Adipose tissue (tissue), 3 donors: ENCODE measurements around the gene WDR74. TPM values are rescaled to one million over a fixed set of nuclear protein-coding genes. Genes with fewer than 3 reads are reported as not detected.
"Not testable (repeated sequence)": the region's sequence is repeated elsewhere in the genome, so short reads cannot be mapped to it uniquely, and the experiment has no call there.

Experiments used
- H3K27ac ChIP-seq: one replicate; pipeline ENCODE4 v1.5.1; 2013; ENCODE audit warnings: low read depth, low read length
- WGBS, 3 donors: extraction: QIAGEN DNeasy Blood & Tissue Kit; methylation state at CpG; one replicate each; pipeline ENCODE4 v1.1.7; 2013; 5-methylcytosine and 5-hydroxymethylcytosine counted together
- polyA plus RNA-seq, 3 donors: library from polyadenylated mRNA; stranded (reverse); fragments of 200-250 nt; gene quantifications; one replicate each; pipeline ENCODE4 v1.2.3, GENCODE V29; 2013
- donor health status: healthy with polysubstance abuse.
- donor health status: Bipolar disorder and iron deficiency.
- donor health status: healthy.

Gene WDR74
- polyA plus RNA-seq, 3 donors, result 21.3 to 52.5 (median 37.5) TPM

DNA sequence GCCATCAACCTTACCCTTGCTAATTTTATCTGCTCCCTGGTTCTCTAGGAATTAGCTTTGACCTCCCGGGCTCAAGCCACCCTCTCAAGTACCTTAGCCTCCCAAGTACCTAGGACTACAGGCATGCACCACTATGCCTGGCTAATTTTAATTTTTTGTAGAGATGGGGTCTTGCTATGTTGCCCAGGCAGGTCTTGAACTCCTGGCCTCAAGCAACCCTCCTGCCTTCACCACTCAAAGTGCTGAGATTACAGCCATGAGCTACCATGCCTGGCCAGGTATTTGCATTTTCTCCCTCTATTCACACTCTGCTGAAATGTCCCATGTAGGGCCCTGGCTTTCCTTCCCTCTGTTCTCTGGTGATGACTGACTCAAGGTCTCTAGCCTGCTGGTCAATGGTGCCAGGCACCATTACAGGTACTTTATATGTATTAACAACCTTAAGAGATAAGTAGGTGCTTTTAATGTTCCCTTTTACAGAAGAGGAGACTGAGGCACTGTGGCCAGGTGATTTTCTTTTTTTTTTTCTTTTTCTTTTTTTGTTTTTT lies 8.5 kb upstream of the WDR74 start:
- 89 to 94% (median 92%) methylated on average over 1 of the region's 1 CpG for WGBS, 3 donors
- H3K27ac ChIP-seq, result no peak overlapping the region

DNA sequence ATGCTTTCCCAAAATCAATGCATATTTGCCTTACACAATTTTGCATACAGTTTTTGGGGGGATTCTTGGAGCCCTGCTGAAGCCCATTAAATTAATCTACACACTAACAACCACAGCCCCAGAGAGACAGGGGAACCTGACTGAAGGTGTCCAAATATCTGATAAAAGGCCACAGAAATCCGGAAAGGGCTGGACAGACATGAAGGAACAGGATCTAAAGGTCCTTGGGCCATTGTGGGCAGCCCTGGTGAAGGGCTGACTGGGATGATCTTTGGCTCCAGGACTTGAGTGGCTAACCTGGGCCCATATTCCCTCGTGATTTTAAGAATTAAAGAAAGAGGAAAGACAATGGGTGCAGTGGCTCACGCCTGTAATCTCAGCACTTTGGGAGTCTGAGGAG lies 6.8 kb upstream of the WDR74 start:
- no peak overlapping the region for H3K27ac ChIP-seq
- WGBS, 3 donors, result 89 to 92% (median 89%) methylated on average over 3 of the region's 3 CpGs

DNA sequence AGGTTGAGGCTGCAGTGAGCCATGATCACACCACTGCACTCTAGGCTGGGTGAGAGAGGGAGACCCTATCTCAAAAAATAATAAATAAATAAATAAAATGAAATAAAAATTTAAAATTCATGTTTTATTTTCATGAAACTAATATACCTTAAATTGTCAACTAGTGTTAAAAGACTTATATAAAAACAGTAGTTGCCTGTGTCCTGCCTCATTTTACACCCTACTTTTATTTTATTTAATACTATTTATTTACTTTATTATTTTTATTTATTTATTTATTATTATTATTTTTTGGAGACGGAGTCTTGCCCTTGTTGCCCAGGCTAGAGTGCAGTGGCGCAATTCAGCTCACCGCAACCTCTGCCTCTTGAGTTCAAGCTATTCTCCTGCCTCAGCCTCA lies 4.8 kb upstream of the WDR74 start:
- H3K27ac ChIP-seq, result no peak overlapping the region
- WGBS, 3 donors, result 94 to 97% (median 97%) methylated on average over 3 of the region's 3 CpGs

DNA sequence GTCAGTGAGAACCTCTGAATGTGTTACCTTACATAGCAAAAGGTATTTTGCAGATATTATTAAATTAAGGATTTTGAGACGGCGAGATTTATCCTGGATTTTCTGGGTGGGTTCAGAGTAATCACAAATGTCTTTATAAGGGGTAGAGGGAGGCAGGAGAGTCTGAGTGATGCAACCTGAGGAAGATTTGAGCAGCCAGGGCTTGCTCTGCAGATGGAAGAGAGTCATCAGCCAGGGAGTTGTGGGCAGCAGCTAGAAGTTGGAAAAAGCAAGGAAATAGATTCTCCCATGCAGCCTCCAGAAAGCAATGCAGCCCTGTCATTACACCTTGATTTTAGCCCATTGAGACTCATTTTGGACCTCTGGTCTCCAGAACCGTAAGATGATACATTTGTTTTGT lies 4.1 kb upstream of the WDR74 start:
- H3K27ac ChIP-seq, result no peak overlapping the region
- WGBS, 3 donors, result 97 to 98% (median 97%) methylated on average over 3 of the region's 3 CpGs

DNA sequence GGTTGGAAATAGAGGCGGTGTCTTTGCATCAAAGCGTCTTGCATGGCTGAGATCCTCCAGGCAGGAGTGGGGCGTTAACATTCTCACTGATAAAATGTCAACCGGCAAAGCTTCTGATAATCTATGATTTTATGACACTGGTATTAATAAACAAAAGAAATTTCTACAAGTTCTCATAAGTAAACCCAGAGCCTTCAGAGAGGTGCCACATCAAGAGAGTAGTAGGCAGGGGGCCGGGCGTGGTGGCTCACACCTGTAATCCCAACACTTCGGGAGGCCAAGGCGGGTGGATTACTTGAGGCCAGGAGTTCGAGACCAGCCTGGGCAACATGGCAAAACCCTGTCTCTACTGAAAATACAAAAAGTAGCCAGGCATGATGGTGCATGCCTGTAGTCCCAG lies 3.5 kb upstream of the WDR74 start:
- not testable (repeated sequence) for H3K27ac ChIP-seq
- 87 to 88% (median 88%) methylated on average over 9 of the region's 9 CpGs for WGBS, 3 donors

DNA sequence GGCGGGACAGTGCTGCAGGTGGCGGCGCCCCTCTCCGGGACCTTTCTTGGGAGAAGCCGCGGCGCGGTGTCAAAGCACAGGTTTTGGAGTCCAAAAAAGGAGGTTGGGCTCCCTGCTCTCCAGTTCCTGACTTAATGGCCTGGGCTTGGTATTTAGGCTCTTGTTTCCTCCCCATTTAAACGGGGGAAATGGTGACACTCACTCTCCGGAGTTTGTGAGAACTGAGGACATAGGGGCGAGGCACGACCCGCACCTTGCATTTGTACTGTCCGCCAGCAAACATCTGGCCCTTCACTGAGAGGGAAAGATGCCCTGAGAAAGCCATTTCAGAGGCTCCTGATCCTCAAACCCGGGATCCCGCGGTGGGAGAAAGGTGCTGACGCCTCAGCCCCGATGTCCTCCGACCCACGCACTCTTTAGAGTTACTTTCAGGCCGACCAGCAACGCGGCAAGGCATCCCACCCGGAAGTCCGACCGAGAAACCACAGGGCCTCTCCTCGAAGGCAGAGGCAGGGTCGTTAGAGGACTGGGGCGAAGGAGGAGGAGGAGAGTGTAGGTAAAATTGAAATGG lies 2.9 kb upstream of the WDR74 start:
- WGBS, 3 donors, result 6 to 13% (median 7%) methylated on average over 30 of the region's 30 CpGs
- H3K27ac ChIP-seq, result peak overlapping the region; percentile 70

DNA sequence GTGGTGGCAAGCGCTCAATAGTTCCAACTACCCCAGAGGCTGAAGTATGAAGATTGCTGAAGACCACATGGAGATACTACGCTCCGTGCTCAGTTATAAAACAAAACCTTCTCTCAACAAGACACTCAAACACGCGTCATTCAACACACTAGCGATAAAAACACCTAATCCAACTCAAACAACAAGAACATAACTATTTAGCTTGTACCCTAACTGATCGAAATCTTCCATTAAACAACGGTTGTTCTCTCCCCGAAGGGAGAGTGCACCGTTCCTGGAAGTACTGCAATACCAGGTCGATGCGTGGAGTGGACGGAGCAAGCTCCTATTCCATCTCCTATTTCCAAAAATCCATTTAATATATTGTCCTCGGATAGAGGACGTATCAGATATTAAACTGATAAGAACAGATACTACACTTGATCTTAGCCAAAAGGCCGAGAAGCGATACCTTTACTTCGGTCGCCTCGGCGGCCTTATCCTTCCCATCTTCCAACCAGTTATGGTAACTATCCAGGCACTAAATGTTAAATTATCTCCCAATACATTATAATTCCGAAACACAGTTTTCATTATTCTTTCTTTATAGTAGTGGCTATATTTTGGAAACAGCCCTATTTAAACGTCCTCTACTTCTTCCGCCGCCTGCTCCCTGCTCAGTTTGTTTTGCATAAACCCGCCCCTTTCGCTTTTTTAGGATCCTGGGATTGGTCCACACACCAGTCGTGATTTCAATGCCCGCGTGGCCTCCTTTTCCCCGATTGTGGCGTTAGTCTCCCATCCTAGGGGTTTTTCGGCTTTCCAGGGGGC lies 2.2 kb upstream of the WDR74 start:
- WGBS, 3 donors, result 0 to 1% (median 0%) methylated on average over 33 of the region's 33 CpGs
- peak overlapping the region; percentile 72 for H3K27ac ChIP-seq

DNA sequence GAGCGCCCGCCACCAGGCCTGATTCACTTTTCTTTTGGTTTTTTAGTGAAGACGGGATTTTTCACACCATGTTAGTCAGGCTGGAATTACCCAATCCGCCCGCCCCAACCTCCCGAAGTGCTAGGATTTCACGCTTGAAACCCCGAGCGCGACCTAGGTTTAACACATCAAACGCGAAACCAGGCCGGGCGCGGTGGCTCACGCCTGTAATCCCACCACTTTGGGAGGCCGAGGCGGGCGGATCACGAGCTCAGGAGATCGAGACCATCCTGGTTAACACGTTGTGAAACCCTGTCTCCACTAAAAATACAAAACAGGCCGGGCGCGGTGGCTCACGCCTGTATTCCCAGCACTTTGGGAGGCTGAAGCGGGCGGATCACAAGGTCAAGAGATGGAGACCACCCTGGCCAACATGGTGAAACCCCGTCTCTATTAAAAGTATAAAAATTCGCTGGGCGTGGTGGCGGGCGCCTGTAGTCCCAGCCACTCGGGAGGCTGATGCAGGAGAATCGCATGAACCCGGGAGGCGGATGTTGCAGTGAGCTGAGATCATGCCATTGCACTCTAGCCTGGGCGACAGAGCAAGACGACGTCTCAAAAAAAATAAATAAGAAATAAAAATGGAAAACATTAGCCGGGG lies 1.5 kb upstream of the WDR74 start:
- 1 to 2% (median 1%) methylated on average over 41 of the region's 41 CpGs for WGBS, 3 donors
- H3K27ac ChIP-seq, result peak overlapping the region; percentile 72

DNA sequence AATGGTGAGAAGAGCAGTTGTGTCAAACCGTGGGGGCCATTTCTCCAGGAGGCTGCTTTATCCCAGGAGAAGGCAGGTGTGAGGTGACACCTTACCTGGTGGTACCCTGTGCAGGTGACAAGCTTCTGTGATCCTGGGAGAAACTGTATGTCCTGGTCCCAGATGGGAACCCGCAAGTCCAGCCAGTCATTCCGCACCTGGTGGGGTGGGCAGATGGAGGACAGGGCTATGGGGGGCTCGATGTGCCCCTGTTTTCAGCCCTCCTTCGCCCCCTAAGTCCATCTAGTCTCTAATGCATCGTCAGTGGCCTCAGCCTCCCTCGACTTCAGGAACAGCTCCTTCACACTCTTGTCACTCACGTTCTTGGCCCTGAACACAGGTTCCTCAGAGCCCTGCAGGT lies 4.1 kb downstream of the WDR74 start:
- no peak overlapping the region for H3K27ac ChIP-seq
- 78 to 87% (median 84%) methylated on average over 8 of the region's 8 CpGs for WGBS, 3 donors

DNA sequence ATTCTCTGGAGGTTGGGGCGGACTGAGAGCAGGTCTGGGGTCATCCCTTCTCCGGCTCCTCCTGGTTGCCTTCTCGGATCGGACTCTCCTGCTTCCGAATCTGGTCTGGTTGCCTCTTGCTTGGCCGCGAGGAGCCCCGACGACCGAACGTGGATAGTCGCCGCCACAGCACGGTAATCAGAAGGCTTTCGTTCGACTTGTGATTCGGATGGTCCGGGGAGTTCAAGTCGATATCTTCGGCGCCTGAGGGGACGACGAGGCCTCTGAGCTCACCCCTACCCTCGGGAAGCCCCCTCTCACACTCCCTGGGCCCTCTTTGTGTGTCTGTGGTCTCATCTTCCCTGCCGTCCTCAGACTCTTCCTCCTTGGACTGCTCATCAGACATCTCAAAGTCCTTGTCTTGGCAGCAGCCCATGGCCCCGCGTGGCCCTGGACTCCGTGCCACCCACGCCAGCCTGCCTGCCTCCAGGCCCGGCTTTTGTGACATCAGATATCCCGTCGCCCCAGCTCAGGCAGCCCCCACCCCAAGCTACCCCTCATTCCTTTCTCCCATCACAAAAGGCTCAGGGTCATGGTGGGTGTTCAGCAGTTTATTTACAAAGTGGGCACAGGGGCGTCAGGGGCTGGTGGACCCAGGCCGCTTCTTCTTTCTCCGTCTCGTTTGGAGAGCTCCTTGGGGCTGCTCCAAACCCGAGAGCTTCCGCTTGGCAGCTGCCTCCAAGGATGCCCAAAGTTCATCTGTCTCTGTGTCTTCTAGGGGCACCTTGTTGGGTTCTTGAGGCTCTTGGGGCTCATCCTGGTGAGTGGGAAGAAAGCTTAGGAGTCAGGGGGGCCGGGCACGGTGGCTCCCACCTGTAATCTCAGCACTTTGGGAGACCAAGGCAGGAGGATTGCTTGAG lies 6.8 kb downstream of the WDR74 start, which contains the start of gene TEX54:
Gene TEX54 (minus strand): TSS at position 506 of the 899 bp plus-strand sequence.
- 7 to 14% (median 12%) methylated on average over 40 of the region's 40 CpGs for WGBS, 3 donors
- H3K27ac ChIP-seq, result peak within 1 kb of the TSS; percentile 96

DNA sequence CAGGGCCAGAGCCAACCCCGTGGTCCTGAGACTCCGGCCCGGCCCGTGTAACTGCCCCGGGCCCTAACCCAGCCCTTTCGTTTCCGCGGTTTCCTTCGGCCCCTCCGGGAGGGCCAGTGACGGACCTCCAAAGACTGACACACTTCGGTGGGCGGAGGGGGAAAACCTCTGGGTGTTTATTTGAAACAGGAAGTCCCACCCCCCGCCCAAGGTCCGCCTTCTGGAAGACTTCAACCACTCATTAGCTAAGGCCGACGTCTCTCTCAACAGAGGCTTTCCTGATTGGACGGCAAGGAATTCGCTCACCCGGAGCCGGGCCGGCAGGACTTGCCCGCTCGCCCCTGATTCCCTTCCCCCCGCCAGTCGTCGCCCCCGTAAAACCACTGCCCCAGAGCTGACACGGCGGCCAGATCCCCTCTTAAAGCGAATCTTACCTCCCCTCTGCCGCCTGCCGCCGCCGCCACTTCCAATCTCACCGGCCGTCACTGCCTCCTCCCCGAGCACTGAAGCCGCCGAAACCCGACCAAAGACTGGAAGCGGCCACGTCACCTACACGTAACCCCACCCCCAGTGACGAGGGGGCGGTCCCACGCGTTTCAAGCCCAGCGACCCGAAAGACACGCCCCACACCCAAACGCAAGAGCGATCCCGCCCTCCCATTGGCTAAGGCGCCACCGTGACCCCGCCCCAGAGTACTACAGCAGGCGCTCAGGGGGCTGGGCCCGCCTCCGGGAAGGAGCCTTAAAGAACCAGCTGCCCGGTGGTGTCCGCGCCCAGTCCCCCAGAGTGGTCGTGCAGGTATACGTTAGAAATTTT lies 7.7 kb downstream of the WDR74 start, which contains the start of gene STX5:
Gene STX5 (minus strand): TSS at position 532 of the 816 bp plus-strand sequence. CDS start 808 bp downstream, outside the sequence.
- 1% methylated on average over 65 of the region's 65 CpGs for WGBS, 3 donors

DNA sequence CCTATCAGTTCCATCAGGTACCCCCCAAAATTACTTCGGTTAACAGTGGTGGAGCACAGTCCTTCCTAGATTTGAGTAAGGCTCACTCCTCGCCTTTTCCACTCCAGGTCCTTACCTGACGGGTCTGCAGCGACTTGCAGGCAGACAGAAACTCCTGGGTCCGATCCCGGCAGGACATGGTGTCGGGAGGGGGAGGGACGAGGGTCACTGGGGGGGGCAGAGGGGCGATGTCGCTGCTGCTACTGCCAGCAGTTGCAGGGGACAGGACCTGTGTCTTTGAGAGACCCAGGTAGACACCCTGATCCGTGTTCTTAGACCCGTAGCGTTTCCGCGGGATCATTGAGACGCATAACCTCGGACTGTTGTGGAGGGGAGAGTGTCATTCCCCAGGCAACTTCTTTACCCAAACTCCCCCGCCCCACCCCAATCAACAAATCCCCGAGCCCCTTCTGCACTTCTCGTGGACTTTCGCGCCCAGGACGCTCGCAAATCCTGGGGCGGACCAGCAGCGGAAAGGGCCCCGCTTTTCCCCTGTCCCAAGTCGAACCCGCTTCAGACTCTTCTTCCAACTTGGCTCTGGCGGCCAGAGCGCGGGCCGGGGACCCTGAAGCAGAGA lies 8.4 kb downstream of the WDR74 start:
- 0 to 1% (median 1%) methylated on average over 33 of the region's 33 CpGs for WGBS, 3 donors

More for the DNA sequence above, 7.7 kb downstream of the WDR74 start, which contains the start of gene STX5:
- H3K27ac ChIP-seq, result peak within 1 kb of the TSS; percentile 96

DNA sequence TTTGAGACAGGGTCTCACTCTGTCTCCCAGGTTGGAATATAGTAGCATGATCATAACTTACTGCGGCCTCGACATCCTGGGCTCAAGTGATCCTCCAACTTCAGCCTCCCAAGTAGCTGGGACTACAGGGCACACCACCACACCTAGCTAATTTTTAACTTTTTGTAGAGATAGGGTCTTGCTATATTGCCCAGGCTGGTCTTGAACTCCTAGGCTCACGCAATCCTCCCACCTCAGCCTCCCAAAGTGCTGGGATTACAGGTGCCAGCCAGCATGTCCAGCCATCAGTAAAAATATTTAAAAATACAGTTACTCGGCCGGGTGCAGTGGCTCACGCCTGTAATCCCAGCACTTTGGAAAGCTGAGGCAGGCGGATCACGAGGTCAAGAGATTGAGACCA lies 11.3 kb downstream of the WDR74 start:
- H3K27ac ChIP-seq, result not testable (repeated sequence)
- WGBS, 3 donors, result 94 to 98% (median 95%) methylated on average over 8 of the region's 8 CpGs

More for the DNA sequence above, 8.4 kb downstream of the WDR74 start:
- H3K27ac ChIP-seq, result peak overlapping the region; percentile 96

DNA sequence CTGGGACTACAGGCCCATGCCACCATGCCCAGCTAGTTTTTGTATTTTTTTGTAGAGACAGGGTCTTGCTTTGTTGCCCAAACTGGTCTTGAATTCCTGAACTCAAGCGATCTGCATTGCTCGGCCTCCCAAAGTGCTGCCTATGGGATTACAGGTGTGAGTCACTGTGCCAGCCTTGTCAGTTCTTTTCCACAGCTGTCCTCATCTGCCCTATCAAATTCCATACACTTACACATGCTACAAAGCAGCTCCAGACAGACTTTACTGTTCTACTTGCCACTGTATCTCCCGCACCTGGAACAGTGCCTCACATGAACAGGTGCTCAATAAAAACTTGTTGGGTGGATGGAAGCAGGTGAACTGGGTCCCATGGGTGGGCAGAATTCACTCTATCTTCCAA lies 15.7 kb downstream of the WDR74 start:
- WGBS, 3 donors, result 93 to 96% (median 96%) methylated on average over 3 of the region's 3 CpGs
- no peak overlapping the region for H3K27ac ChIP-seq

DNA sequence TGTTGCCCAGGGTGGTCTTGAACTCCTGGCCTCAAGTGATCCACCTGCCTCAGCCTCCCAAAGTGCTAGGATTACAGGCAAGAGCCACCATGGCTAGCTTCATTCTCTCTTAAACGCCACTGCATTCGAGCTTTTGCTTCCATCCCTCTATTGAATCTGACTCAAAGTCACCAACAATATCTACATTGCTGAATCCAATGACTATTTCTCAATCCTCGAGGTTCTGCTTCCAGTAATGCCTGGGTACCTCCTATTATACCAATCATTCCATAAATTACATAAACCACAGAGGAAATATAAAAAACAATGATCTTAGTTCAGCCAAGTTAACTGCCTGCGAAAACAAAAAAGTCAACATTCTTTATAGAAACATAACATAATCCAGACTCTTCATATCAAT lies 22.3 kb downstream of the WDR74 start:
- 81 to 93% (median 84%) methylated on average over 4 of the region's 4 CpGs for WGBS, 3 donors

DNA sequence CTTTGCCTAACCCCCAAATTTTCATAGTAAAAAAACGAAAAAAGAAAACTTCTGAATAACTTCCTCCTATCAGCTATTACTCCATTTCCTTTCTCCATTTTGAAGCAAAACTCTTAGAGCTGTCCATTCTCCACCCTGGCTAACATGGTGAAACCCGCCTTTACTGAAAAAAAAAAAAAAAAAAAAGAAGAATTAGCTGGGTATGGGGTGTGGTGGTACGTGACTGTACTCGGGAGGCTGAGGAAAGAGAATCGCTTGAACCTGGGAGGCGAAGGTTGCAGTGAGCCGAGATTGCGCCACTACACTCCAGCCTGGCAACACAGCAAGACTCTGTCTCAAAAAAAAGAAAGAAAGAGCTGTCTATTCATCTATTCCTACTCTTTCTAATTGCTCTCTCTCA lies 22.8 kb downstream of the WDR74 start:
- 59 to 91% (median 63%) methylated on average over 8 of the region's 8 CpGs for WGBS, 3 donors

More for the DNA sequence above, 22.3 kb downstream of the WDR74 start:
- H3K27ac ChIP-seq, result no peak overlapping the region

DNA sequence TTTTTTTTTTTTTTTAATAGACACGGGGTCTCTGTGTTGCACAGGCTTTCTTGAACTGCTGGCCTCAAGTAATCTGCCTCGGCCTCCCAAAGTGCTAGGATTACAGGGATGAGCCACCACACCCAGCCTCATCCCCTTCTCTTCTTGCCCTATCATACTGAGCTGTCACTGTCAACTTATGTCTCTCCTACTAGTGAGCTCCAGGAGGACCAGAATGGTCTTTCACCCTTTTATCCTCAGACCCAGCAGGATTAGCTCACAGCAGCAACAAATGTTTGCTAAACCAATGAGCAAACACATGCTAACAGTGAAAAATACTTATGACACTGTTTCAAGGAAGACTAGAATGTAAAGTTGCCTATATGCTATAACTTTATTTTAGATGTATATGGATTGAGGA lies 27.7 kb downstream of the WDR74 start:
- 79 to 84% (median 80%) methylated on average over 2 of the region's 2 CpGs for WGBS, 3 donors
- H3K27ac ChIP-seq, result no peak overlapping the region

More for the DNA sequence above, 22.8 kb downstream of the WDR74 start:
- H3K27ac ChIP-seq, result no peak overlapping the region
